ENCODE data around the gene SLC2A11.
"Not testable (repeated sequence)": the region's sequence is repeated elsewhere in the genome, so short reads cannot be mapped to it uniquely, and the experiment has no call there.

SLC2A11 gene

DNA sequence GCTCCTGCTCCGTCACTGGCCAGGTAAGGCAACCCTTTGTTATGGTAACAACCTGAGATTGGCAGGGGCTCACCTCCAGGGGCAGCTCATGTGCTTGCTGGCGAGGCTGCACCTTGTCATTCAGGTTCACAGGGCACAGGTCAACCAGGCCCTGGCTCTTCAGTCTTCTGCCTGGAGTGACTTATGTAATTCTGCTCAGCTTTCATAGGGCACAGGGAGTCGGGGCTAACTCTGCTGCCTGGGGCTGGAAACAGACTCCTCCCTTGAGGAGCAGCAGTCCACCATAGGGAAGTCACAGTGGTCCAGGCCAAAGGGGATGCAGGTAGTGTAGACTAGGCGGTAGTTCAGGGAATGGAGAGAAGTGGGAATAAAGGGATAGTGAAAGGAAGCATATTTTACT, 35.0 kb downstream of the SLC2A11 start:
- no peak for DNase-seq

DNA sequence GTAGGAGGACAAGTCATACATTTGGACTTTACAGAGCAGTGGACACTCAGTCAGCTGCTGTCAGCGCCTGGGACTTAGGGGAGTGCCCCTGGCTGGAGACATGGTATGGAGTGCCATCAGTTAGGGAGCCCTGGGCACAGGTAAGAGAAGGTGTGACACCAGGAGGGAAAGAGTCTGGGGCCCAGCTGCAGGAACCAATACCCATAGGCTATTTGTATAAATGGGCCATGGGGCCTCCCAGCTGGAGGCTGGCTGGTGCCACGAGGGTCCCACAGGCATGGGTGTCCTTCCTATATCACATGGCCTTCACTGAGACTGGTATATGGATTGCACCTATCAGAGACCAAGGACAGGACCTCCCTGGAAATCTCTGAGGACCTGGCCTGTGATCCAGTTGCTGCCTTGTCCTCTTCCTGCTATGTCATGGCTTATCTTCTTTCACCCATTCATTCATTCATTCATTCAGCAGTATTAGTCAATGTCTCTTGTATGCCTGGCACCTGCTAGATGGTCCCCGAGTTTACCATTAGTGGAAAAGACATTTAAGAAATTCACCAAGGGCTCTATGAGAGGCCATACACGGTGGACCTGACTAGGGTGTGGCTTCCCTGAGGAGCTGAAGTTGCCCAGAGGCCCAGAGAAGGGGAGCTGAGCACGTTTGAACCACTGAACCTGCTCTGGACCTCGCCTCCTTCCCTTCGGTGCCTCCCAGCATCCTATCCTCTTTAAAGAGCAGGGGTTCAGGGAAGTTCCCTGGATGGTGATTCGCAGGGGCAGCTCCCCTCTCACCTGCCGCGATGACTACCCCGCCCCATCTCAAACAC, 35.7 kb downstream of the SLC2A11 start:
- no peak for DNase-seq

DNA sequence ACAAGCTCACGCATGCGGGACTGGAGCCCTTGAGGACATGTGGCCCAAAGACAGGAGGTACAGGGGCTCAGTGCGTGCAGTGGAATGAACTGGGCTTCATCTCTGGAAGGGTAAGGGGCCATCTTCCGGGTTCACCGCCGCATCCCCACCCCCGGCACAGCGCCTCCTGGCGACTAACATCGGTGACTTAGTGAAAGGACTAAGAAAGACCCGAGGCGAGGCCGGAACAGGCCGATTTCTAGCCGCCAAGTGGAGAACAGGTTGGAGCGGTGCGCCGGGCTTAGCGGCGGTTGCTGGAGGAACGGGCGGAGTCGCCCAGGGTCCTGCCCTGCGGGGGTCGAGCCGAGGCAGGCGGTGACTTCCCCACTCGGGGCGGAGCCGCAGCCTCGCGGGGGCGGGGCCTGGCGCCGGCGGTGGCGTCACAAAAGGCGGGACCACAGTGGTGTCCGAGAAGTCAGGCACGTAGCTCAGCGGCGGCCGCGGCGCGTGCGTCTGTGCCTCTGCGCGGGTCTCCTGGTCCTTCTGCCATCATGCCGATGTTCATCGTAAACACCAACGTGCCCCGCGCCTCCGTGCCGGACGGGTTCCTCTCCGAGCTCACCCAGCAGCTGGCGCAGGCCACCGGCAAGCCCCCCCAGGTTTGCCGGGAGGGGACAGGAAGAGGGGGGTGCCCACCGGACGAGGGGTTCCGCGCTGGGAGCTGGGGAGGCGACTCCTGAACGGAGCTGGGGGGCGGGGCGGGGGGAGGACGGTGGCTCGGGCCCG, 36.5 kb downstream of the SLC2A11 start, which contains the start of gene MIF:
TSS of gene MIF (plus strand) at position 439 of the 765 bp plus-strand sequence. CDS start at position 531, 92 bp downstream.
- peak; percentile 97 to 99 for DNase-seq

- DNase-seq, result peak; percentile 77 to 79
These were observed 37.3 kb downstream of the SLC2A11 start for GRCh38 chr22:23894710-23895598.

DNA sequence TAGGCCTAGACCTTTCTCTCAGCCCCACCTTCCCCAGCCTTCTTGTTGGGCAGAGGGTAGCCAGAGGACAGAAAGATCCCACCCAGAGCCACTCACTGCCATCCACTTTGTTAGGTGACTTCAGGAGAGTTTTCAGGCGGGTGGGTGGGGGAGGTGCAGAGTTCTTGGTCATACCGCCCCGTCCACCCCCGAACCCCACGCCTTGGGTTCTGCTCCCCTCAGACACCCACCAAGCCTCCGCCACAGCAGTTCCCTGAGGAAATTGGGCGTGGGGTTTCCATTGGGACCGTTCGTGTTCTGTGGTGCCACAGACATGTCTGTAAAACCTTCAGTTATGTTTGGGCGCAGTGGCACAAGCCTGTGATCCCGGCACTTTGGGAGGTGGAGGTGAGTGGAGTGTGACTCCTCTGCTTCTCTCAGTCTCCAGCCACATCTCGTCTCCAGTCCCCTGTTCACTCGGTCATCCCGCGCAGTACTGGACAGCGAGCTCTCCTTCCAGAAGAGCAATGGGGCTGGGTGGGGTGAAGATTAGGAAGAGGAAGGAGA, 38.0 kb downstream of the SLC2A11 start:
- DNase-seq, result no peak

DNA sequence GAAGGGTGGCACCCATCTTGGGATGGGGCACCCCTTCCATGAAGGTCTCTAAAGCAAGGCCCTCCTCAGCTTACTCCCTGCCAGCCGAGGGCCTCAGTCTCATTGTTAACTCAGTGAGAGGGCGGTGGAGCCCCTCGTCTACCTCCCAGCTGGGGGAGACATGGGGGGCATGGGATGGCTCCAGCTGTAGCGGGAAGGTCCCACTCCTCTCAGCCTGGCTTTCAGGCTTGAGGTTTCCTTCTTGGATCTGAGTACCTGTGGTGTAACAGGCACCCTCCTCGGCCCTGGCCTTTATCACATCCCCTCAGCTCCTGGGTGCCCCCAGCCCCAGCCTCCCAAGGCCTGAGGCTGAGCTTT, 38.5 kb downstream of the SLC2A11 start:
- DNase-seq, result no peak

DNA sequence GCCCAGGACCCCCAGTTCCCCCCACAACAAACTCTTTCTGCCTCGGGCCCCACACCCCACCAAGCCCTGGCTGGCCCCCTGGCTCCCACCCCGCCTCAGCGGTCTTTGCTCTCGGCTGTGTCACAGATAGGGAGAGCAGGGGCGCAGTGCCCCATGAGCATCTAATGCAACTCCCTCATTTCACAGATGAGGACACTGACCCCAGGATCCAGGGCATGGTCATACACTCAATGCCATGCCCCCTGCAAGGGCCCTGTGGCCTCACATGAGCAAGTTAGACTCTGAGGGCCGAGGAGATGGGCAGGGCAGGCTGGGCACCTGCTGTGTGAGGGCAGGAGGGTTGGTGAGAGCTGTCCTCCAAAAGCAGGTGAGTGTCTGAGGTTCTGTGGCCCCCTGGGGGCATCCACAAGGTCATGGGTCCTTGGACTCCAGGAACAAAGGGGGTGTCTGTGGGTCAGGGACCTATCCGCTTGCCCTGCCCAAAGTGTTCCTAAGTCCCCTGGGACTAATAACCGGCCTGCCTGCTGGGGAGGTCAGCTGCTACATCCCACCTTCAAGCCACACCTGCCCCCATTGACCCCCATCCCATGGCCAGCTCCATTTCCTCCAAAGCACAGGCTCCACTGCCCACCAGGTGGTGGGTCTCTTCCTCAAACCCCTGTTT, 39.0 kb downstream of the SLC2A11 start:
- DNase-seq, result no peak

GRCh38 chr22:23897320-23897719, 39.6 kb downstream of the SLC2A11 start:
- no peak for DNase-seq

GRCh38 chr22:23898006-23898974, 40.6 kb downstream of the SLC2A11 start:
- peak in 1 of 2 donors; percentile 20 for DNase-seq

DNA sequence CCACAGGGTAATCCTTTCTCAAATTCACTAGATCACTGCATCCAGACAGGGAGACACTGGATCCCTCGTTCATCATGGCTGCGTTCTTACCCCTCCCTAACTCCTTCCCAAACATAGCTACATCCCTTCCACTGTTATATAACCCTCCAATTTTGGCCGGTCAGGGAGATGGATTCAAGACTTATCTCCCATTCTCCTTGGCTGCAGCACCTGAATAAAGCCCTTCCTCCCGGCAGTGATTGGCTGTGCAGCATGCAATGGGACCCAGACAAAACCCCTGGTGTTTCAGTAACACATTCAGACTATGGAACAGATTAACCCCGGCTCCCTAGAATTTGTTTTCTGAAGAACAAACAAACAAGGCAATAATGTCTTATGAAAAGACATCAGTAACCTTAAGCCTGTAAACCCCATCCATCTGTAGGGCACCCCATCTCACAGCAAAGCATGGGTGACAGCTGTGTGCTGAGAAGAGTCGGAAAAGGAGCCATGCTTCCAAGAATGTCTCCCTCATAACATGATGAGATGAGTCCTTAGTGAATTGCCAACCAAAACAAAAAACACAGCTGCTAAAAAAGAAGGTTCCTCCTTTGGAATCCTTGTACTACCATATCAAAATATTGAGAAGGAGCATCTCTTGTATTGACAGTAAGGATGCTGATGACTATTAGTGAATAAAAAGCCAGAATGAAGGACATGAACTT, 41.5 kb downstream of the SLC2A11 start:
- no peak for DNase-seq

GRCh38 chr22:23900227-23900626, 42.6 kb downstream of the SLC2A11 start:
- not testable (repeated sequence) for DNase-seq

DNA sequence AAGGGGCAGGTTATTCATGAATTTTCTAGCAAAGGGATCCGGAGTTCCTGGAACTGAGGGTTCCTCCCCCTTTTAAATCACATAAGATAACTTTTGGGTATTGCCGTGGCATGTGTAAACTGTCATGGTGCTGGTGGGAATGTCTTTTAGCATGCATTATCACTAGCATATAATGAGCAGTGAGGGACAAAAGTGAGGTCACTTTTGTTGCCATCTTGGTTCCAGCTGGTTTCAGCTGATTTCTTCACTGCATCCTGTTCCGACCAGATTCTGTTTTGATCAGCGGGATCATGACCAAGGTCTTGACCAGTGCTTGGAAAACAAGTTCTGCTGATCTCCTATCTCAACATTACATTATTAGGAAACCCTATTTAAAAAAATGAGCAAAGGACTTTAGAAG, 43.9 kb downstream of the SLC2A11 start:
- DNase-seq, result no peak

- DNase-seq, result no peak
These were observed 45.8 kb downstream of the SLC2A11 start for GRCh38 chr22:23903328-23903971.

DNA sequence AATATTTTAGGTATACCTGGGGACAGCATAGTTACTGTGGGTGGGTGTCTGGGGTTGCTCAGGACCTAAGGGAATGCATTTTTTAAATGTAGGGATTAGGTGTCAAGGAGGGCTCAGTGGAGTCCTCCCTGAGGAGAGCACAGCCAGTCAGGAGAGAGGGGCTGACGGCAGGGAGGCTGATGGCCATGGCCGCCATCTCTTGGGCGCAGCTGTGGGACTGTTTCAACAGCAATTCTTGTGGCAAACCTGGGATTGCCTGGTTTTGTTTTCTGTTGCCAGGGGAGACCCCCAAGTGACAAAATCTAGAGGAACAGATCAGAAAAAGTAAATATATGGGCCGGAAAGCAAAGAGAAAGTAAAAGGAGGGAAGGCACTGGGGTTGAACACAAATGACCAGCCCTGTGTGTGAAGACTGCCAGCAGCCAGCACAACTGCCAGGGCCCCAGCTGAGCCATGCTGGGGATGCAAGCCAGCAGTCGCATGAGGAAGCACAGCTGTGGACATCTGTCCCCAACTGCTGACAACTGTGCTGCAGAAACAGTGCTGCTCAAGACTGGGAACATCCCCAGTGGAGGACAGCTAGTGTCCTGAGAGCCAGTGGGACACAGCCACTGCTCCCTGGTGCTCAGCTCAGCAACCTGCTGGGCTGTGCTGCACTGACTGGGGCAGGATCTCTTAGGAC, 47.0 kb downstream of the SLC2A11 start:
- no peak for DNase-seq

GRCh38 chr22:23906641-23907040, 49.0 kb downstream of the SLC2A11 start:
- DNase-seq, result no peak

DNA sequence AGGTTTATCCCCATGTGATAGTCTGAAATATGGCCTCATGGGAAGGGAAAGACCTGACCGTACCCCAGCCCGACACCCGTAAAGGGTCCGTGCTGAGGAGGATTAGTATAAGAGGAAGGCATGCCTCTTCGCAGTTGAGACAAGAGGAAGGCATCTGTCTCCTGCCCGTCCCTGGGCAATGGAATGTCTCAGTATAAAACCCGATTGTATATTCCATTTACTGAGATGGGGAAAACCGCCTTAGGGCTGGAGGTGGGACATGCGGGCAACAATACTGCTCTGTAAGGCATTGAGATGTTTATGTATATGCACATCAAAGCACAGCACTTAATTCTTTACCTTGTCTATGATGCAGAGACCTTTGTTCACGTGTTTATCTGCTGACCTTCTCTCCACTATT, 49.7 kb downstream of the SLC2A11 start:
- DNase-seq, result not testable (repeated sequence)

DNA sequence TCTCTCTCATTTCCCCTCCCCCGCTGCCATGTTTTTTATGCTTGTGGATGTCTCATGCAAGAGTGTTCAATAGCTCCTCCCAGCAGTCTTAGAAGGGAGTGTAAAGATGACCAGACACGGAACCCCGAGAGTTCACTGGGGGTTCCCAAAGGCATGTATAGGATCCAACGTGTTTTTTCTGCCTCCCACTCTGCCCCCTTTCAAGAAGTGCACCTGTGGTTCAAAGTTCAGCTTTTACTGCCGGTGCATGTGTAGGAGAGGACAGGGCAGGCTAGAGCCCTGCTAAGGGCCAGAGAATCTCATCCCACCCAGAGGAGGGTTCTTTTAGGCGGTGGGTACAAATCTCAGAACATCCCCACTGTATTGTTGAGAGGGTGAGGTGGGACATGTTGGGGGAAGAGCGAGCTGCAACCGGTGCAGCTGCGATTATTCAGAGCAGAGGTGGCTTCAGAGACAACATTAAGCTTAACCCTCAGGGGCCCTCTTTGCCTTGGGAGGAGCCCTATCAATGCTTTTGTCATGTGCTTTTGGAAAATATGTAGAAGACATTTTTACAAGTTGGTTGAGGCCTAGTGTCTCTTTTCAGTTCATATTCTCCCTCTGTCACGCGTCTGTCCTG, 51.0 kb downstream of the SLC2A11 start:
- DNase-seq, result no peak

GRCh38 chr22:23909296-23909898, 51.7 kb downstream of the SLC2A11 start:
- no peak for DNase-seq
